D721Med (cell line): ENCODE data around the gene STK38L.

ENCODE experiments used
- DNase-seq: peaks from one replicate; pipeline ENCODE4 v3.0.0; 2011; ENCODE audit warnings: low spot score; ENCODE audit not compliant: insufficient read length
- FAIRE-seq: peaks from 2 replicates; lab custom pipeline; 2011; peaks lifted over from hg19 to GRCh38; lab: Jason Lieb, UNC
- CTCF ChIP-seq: IDR thresholded peaks from 2 replicates; pipeline ENCODE4 v1.5.1; 2012; ENCODE audit warnings: mild to moderate bottlenecking, control low read depth; ENCODE audit not compliant: insufficient read depth; ENCODE audit errors: missing control alignments

The STK38L gene

GRCh38 chr12:27331291-27331926 lies 87.3 kb downstream of the STK38L start:
- TF ChIP-seq CTCF, result no peak
- DNase-seq (no peak), FAIRE-seq (no peak)

GRCh38 chr12:27331927-27332324 lies 87.8 kb downstream of the STK38L start:
- TF ChIP-seq CTCF, result no peak
- no peak for FAIRE-seq
- DNase-seq, result no peak

- DNase-seq, result no peak
- TF ChIP-seq CTCF, result no peak
- FAIRE-seq, result no peak
Measured at GRCh38 chr12:27332407-27332713, 88.3 kb downstream of the STK38L start.

- TF ChIP-seq CTCF, result no peak
- DNase-seq (peak; percentile 26), FAIRE-seq (no peak)
Measured at GRCh38 chr12:27332714-27333402, 88.8 kb downstream of the STK38L start, which contains the start of gene BMAL2. Gene BMAL2, plus strand, starts transcription at chr12:27332836. Its CDS starts 237 bp downstream, at chr12:27333073.

GRCh38 chr12:27333403-27334009 lies 89.4 kb downstream of the STK38L start:
- FAIRE-seq (no peak), DNase-seq (no peak)
- TF ChIP-seq CTCF, result no peak

GRCh38 chr12:27334042-27334720 lies 90.1 kb downstream of the STK38L start:
- FAIRE-seq (no peak), DNase-seq (no peak)
- TF ChIP-seq CTCF, result no peak

GRCh38 chr12:27334721-27335082 lies 90.6 kb downstream of the STK38L start:
- DNase-seq (no peak), FAIRE-seq (no peak)
- no peak for TF ChIP-seq CTCF
